ENCODE data around the gene ATP5MG.

ATP5MG gene

GRCh38 chr11:118359295-118359958 lies 42.0 kb upstream of the ATP5MG start, which contains the start of gene UBE4A (continued):
- TF ChIP-seq ZBTB10 (tag by site-specific recombination; IDR thresholded peaks at IDR 0.05) (no peak), ZNF639 (tag by site-specific recombination; IDR thresholded peaks at IDR 0.05) (peak; percentile 78), SALL2 (tag by site-specific recombination; IDR thresholded peaks at IDR 0.05; ENCODE audit: borderline replicate concordance) (no peak), ZNF146 (tag by site-specific recombination; IDR thresholded peaks at IDR 0.05) (no peak), ZNF792 (tag by site-specific recombination; IDR thresholded peaks at IDR 0.05) (no peak), ZNF280D (tag by site-specific recombination; IDR thresholded peaks at IDR 0.05) (no peak), WT1 (tag by site-specific recombination; IDR thresholded peaks at IDR 0.05) (no peak), ZNF664 (tag by site-specific recombination; IDR thresholded peaks at IDR 0.05) (no peak), SP7 (tag by site-specific recombination; IDR thresholded peaks at IDR 0.05) (peak; percentile 56), SP2 (tag by site-specific recombination; IDR thresholded peaks at IDR 0.05) (peak; percentile 90), ZNF521 (tag by site-specific recombination; IDR thresholded peaks at IDR 0.05) (no peak), ZNF335 (tag by site-specific recombination; conservative IDR thresholded peaks at IDR 0.05) (peak; percentile 72), ZBTB48 (tag by site-specific recombination; IDR thresholded peaks at IDR 0.05) (no peak), ZBTB8A (tag by site-specific recombination; IDR thresholded peaks at IDR 0.05) (no peak), PRDM2 (tag by site-specific recombination; IDR thresholded peaks at IDR 0.05; ENCODE audit: borderline replicate concordance) (no peak), ZSCAN30 (tag by site-specific recombination; IDR thresholded peaks at IDR 0.05) (no peak), ZEB2 (tag by site-specific recombination; IDR thresholded peaks at IDR 0.05) (no peak), SCRT2 (tag by site-specific recombination; IDR thresholded peaks at IDR 0.05) (no peak), GFI1B (tag by site-specific recombination; IDR thresholded peaks at IDR 0.05) (no peak), TSHZ1 (tag by site-specific recombination; IDR thresholded peaks at IDR 0.05; ENCODE audit: borderline replicate concordance) (no peak), ZNF529 (tag by site-specific recombination; IDR thresholded peaks at IDR 0.05; ENCODE audit: insufficient replicate concordance) (no peak), ZNF501 (tag by site-specific recombination; IDR thresholded peaks at IDR 0.05) (0 out of 2 replicates have a peak, but pooled peaks have one; percentile 21), YY1 (tag by site-specific recombination; IDR thresholded peaks at IDR 0.05) (no peak)
